ENCODE results near the gene CTTN.

The CTTN gene

GRCh38 chr11:70423523-70424505, 25.5 kb downstream of the CTTN start:
- H3K27me3 Mint-ChIP-seq (ENCODE audit: low read depth, poor library complexity): no peaks in the 10 kb centered on the region
- H3K9me3 Mint-ChIP-seq: no peaks in the 10 kb centered on the region
- H3K27ac Mint-ChIP-seq: no peak overlapping the region
- H3K4me1 Mint-ChIP-seq: peaks cover 7% of the 10 kb centered on the region
- no peak for TF ChIP-seq CTCF (IDR thresholded peaks at IDR 0.05)
- no peak overlapping the region for H3K4me3 Mint-ChIP-seq
- peaks cover 65% of the 10 kb centered on the region for H3K36me3 Mint-ChIP-seq (ENCODE audit: low read depth)
- no peak for DNase-seq

- H3K36me3 Mint-ChIP-seq (ENCODE audit: low read depth): peaks cover 65% of the 10 kb centered on the region
- no peak overlapping the region for H3K27ac Mint-ChIP-seq
- DNase-seq: no peak
- no peaks in the 10 kb centered on the region for H3K9me3 Mint-ChIP-seq
- TF ChIP-seq CTCF (IDR thresholded peaks at IDR 0.05): no peak
- no peaks in the 10 kb centered on the region for H3K27me3 Mint-ChIP-seq (ENCODE audit: low read depth, poor library complexity)
- peaks cover 7% of the 10 kb centered on the region for H3K4me1 Mint-ChIP-seq
- H3K4me3 Mint-ChIP-seq: no peak overlapping the region
These were observed 26.5 kb downstream of the CTTN start for GRCh38 chr11:70424765-70425344.

GRCh38 chr11:70427436-70427835, 29.1 kb downstream of the CTTN start:
- Mint-ChIP-seq H3K36me3 (ENCODE audit: low read depth) (peaks cover 55% of the 10 kb centered on the region), H3K9me3 (no peaks in the 10 kb centered on the region), H3K4me3 (no peak overlapping the region), H3K4me1 (peaks cover 7% of the 10 kb centered on the region), H3K27me3 (ENCODE audit: low read depth, poor library complexity) (no peaks in the 10 kb centered on the region), H3K27ac (no peak overlapping the region)
- no peak for TF ChIP-seq CTCF (IDR thresholded peaks at IDR 0.05)
- DNase-seq: no peak

GRCh38 chr11:70428701-70429427, 30.5 kb downstream of the CTTN start:
- peaks cover 50% of the 10 kb centered on the region for H3K36me3 Mint-ChIP-seq (ENCODE audit: low read depth)

GRCh38 chr11:70429428-70429705, 31.0 kb downstream of the CTTN start:
- no peak overlapping the region for H3K4me3 Mint-ChIP-seq

More at GRCh38 chr11:70428701-70429427, 30.5 kb downstream of the CTTN start:
- TF ChIP-seq CTCF (IDR thresholded peaks at IDR 0.05): no peak
- H3K4me3 Mint-ChIP-seq: no peak overlapping the region
- no peak overlapping the region for H3K27ac Mint-ChIP-seq
- H3K4me1 Mint-ChIP-seq: no peaks in the 10 kb centered on the region
- H3K9me3 Mint-ChIP-seq: no peaks in the 10 kb centered on the region
- no peaks in the 10 kb centered on the region for H3K27me3 Mint-ChIP-seq (ENCODE audit: low read depth, poor library complexity)
- DNase-seq: no peak

More at GRCh38 chr11:70429428-70429705, 31.0 kb downstream of the CTTN start:
- Mint-ChIP-seq H3K9me3 (no peaks in the 10 kb centered on the region), H3K27me3 (ENCODE audit: low read depth, poor library complexity) (no peaks in the 10 kb centered on the region), H3K36me3 (ENCODE audit: low read depth) (peaks cover 50% of the 10 kb centered on the region), H3K27ac (no peak overlapping the region), H3K4me1 (no peaks in the 10 kb centered on the region)
- DNase-seq: no peak
- no peak for TF ChIP-seq CTCF (IDR thresholded peaks at IDR 0.05)

Measured in nephron progenitor cell (in vitro differentiated cells).